ENCODE data around the gene APRT.

Gene APRT

DNA sequence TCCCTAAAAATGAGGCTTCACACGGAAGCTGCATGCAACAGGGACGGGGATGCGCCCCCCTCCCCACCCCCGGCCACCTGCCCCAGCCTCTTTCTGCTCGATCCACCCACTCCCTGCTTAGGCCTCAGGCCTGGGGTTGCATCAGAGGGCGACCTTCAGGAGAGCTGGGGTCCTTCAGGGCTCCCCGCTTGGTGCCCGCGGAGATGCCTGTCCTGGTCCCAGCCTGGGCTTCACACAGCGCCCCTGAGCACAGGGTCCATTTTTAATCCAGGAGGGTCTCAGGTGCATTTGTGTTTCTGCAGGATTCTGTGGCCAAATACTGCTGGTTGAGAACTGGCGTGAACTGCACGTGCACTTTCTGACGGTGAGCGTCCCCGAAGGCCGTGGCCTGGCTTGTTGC, 7.4 kb upstream of the APRT start:
- H4K20me1 ChIP-seq (ENCODE audit: insufficient read depth, low read length): no peaks in the 10 kb centered on the region
- H3K9me2 ChIP-seq (ENCODE audit: low read depth, low read length): no peaks in the 10 kb centered on the region
- no peaks in the 10 kb centered on the region for H3K36me3 ChIP-seq (ENCODE audit: insufficient read depth, low read length)
- H3K9me3 ChIP-seq (ENCODE audit: low read length): no peaks in the 10 kb centered on the region
- no peak overlapping the region for H3K4me2 ChIP-seq (ENCODE audit: low read length)
- peaks cover 7% of the 10 kb centered on the region; the same call in 1 of the 2 replicates for H3K27me3 ChIP-seq (ENCODE audit: insufficient read depth, low read length)
- no peak overlapping the region for H2AFZ ChIP-seq (ENCODE audit: low read length)
- H3K4me3 ChIP-seq (ENCODE audit: low read depth, low read length, poor library complexity, severe bottlenecking): no peak overlapping the region
- H3K4me1 ChIP-seq (ENCODE audit: insufficient read depth, low read length, severe bottlenecking): no peaks in the 10 kb centered on the region
- no peak overlapping the region for H3K9ac ChIP-seq (ENCODE audit: low read length)
- H3F3A ChIP-seq (ENCODE audit: insufficient read depth, low read length): no peaks in the 10 kb centered on the region
- no peak overlapping the region for H3K27ac ChIP-seq (ENCODE audit: low read depth, low read length, poor library complexity, severe bottlenecking)
- TF ChIP-seq, protein P1, sequence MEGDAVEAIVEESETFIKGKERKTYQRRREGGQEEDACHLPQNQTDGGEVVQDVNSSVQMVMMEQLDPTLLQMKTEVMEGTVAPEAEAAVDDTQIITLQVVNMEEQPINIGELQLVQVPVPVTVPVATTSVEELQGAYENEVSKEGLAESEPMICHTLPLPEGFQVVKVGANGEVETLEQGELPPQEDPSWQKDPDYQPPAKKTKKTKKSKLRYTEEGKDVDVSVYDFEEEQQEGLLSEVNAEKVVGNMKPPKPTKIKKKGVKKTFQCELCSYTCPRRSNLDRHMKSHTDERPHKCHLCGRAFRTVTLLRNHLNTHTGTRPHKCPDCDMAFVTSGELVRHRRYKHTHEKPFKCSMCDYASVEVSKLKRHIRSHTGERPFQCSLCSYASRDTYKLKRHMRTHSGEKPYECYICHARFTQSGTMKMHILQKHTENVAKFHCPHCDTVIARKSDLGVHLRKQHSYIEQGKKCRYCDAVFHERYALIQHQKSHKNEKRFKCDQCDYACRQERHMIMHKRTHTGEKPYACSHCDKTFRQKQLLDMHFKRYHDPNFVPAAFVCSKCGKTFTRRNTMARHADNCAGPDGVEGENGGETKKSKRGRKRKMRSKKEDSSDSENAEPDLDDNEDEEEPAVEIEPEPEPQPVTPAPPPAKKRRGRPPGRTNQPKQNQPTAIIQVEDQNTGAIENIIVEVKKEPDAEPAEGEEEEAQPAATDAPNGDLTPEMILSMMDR (IDR thresholded peaks at IDR 0.05; ENCODE audit: low read length): no peak
- no peak for TF ChIP-seq EZH2 (IDR thresholded peaks at IDR 0.05; ENCODE audit: borderline replicate concordance, low read length)
- H3K79me2 ChIP-seq (ENCODE audit: insufficient read depth, low read length): no peaks in the 10 kb centered on the region

DNA sequence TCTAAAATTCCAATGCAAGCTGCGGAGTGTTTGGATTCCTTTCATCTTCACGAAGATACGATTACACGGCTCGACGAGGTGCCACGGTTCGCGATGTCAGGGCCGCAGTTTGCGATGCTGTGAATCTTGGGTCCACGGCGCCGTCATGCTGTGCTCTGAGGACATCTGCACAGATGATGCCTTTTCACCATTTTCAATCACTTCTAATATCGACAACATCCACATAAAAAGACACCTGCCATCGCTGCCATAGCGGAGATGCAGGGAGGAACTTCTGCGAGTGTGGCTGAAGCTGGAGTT, 6.8 kb upstream of the APRT start:
- H3K4me3 ChIP-seq (ENCODE audit: low read depth, low read length, poor library complexity, severe bottlenecking): no peak overlapping the region
- TF ChIP-seq, protein P1 (IDR thresholded peaks at IDR 0.05; ENCODE audit: low read length): no peak
- no peak for TF ChIP-seq EZH2 (IDR thresholded peaks at IDR 0.05; ENCODE audit: borderline replicate concordance, low read length)
- no peaks in the 10 kb centered on the region for H3F3A ChIP-seq (ENCODE audit: insufficient read depth, low read length)
- H3K9ac ChIP-seq (ENCODE audit: low read length): no peak overlapping the region
- no peak overlapping the region for H2AFZ ChIP-seq (ENCODE audit: low read length)
- H3K27me3 ChIP-seq (ENCODE audit: insufficient read depth, low read length): peaks cover 7% of the 10 kb centered on the region; the same call in 1 of the 2 replicates
- H3K4me2 ChIP-seq (ENCODE audit: low read length): no peak overlapping the region
- H3K4me1 ChIP-seq (ENCODE audit: insufficient read depth, low read length, severe bottlenecking): no peaks in the 10 kb centered on the region
- H3K79me2 ChIP-seq (ENCODE audit: insufficient read depth, low read length): no peaks in the 10 kb centered on the region
- no peaks in the 10 kb centered on the region for H3K9me2 ChIP-seq (ENCODE audit: low read depth, low read length)
- H3K36me3 ChIP-seq (ENCODE audit: insufficient read depth, low read length): no peaks in the 10 kb centered on the region
- no peaks in the 10 kb centered on the region for H3K9me3 ChIP-seq (ENCODE audit: low read length)
- H4K20me1 ChIP-seq (ENCODE audit: insufficient read depth, low read length): no peaks in the 10 kb centered on the region
- no peak overlapping the region for H3K27ac ChIP-seq (ENCODE audit: low read depth, low read length, poor library complexity, severe bottlenecking)

DNA sequence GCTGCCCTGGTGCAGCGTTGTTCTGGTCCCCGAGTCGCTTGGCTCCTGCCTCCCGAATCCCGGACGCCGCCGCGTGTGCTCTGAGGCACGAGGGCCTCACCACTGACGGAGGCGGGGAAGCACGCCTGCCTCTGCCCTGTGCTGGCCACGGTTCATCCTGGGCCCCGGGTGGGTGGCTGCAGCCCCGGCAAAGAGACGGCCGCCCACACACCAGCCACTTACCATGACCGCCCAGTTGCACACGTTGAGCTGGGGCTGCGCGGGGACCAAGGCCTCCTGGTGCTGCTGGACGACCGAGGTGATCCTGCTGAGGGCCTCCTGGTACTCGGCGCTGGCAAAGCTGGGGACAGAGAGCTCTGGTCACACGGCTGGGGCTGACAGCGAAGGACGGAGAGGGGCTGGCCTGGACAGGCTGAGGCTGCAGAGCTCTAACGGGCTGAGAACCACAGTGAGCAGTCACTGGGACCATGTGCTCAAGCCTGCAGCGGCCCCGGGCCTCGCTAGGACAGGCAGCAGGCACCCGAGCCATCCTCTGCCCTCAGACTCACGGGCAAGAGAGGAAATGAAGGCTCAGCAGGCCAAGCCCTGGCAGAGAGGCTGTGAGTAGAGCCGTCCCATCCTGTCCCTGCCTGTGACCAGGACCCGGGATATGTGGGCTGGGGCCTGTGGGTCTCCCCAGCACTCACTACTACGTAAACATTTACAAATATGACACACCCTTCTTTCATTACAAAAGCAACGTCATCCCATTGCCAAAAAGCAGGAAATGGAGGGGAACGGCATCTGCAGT, 6.3 kb upstream of the APRT start:
- Histone ChIP-seq H3K4me2 (ENCODE audit: low read length) (no peak overlapping the region), H4K20me1 (ENCODE audit: insufficient read depth, low read length) (no peaks in the 10 kb centered on the region), H3K36me3 (ENCODE audit: insufficient read depth, low read length) (no peaks in the 10 kb centered on the region), H3K9me3 (ENCODE audit: low read length) (no peaks in the 10 kb centered on the region), H3K27ac (ENCODE audit: low read depth, low read length, poor library complexity, severe bottlenecking) (no peak overlapping the region), H3K4me1 (ENCODE audit: insufficient read depth, low read length, severe bottlenecking) (no peaks in the 10 kb centered on the region), H3K9ac (ENCODE audit: low read length) (no peak overlapping the region), H3K9me2 (ENCODE audit: low read depth, low read length) (no peaks in the 10 kb centered on the region), H3F3A (ENCODE audit: insufficient read depth, low read length) (no peaks in the 10 kb centered on the region), H3K79me2 (ENCODE audit: insufficient read depth, low read length) (no peaks in the 10 kb centered on the region), H3K4me3 (ENCODE audit: low read depth, low read length, poor library complexity, severe bottlenecking) (no peak overlapping the region), H3K27me3 (ENCODE audit: insufficient read depth, low read length) (peaks cover 7% of the 10 kb centered on the region; the same call in 1 of the 2 replicates), H2AFZ (ENCODE audit: low read length) (no peak overlapping the region)
- TF ChIP-seq, protein P1 (IDR thresholded peaks at IDR 0.05; ENCODE audit: low read length): no peak
- no peak for TF ChIP-seq EZH2 (IDR thresholded peaks at IDR 0.05; ENCODE audit: borderline replicate concordance, low read length)

Data from OCI-LY1 (cell line).